Parathyroid adenoma (tissue), 2 donors: ENCODE data around the gene CDC27.
"Not testable (repeated sequence)": the region's sequence is repeated elsewhere in the genome, so short reads cannot be mapped to it uniquely, and the experiment has no call there.

Experiments used
- H2AFZ ChIP-seq: fragments of 300-600 bp; sonication (generic); one replicate; pipeline ENCODE4 v1.7.0; 2017; ENCODE audit warnings: antibody characterized with exemption, mild to moderate bottlenecking
- H3K27ac ChIP-seq: fragments of 300-600 bp; sonication (generic); one replicate; pipeline ENCODE4 v1.7.0; 2017
- H3K27me3 ChIP-seq: fragments of 300-600 bp; sonication (generic); one replicate; pipeline ENCODE4 v1.7.0; 2017; ENCODE audit warnings: low read length; ENCODE audit not compliant: control insufficient read depth, insufficient read depth
- H3K36me3 ChIP-seq: fragments of 300-600 bp; sonication (generic); one replicate; pipeline ENCODE4 v1.7.0; 2017; ENCODE audit warnings: low read length; ENCODE audit not compliant: control insufficient read depth, insufficient read depth
- H3K4me1 ChIP-seq: fragments of 300-600 bp; sonication (generic); one replicate; pipeline ENCODE4 v1.7.0; 2017; ENCODE audit warnings: control low read depth
- H3K4me2 ChIP-seq: fragments of 300-600 bp; sonication (generic); one replicate; pipeline ENCODE4 v1.7.0; 2017; ENCODE audit warnings: low read length
- H3K4me3 ChIP-seq: fragments of 300-600 bp; sonication (generic); one replicate; pipeline ENCODE4 v1.7.0; 2017; ENCODE audit warnings: low read depth, low read length
- H3K79me2 ChIP-seq: fragments of 300-600 bp; sonication (generic); one replicate; pipeline ENCODE4 v1.7.0; 2017; ENCODE audit warnings: control low read depth
- H3K9ac ChIP-seq: fragments of 300-600 bp; sonication (generic); one replicate; pipeline ENCODE4 v1.7.0; 2017; ENCODE audit warnings: mild to moderate bottlenecking
- H3K9me3 ChIP-seq: fragments of 300-600 bp; sonication (generic); one replicate; pipeline ENCODE4 v1.7.0; 2017; ENCODE audit warnings: low read length; ENCODE audit not compliant: control insufficient read depth
- TF ChIP-seq, protein P1 (sequence below): fragments of 300-600 bp; sonication (generic); IDR thresholded peaks from one replicate; pipeline ENCODE4 v1.7.0; 2017; ENCODE audit warnings: antibody characterized with exemption, mild to moderate bottlenecking
- donor health status: primary hyperparathyroidism.

Gene CDC27

GRCh38 chr17:47131761-47132160 is 57.3 kb downstream of the CDC27 start:
- Histone ChIP-seq H3K27me3 (no peaks in the 10 kb centered on the region), H3K4me1 (no peaks in the 10 kb centered on the region), H3K27ac (no peak overlapping the region), H2AFZ (no peak overlapping the region), H3K4me3 (no peak overlapping the region), H3K79me2 (no peaks in the 10 kb centered on the region), H3K36me3 (no peaks in the 10 kb centered on the region), H3K9ac (no peak overlapping the region), H3K4me2 (no peak overlapping the region), H3K9me3 (no peaks in the 10 kb centered on the region)
- TF ChIP-seq, protein P1, sequence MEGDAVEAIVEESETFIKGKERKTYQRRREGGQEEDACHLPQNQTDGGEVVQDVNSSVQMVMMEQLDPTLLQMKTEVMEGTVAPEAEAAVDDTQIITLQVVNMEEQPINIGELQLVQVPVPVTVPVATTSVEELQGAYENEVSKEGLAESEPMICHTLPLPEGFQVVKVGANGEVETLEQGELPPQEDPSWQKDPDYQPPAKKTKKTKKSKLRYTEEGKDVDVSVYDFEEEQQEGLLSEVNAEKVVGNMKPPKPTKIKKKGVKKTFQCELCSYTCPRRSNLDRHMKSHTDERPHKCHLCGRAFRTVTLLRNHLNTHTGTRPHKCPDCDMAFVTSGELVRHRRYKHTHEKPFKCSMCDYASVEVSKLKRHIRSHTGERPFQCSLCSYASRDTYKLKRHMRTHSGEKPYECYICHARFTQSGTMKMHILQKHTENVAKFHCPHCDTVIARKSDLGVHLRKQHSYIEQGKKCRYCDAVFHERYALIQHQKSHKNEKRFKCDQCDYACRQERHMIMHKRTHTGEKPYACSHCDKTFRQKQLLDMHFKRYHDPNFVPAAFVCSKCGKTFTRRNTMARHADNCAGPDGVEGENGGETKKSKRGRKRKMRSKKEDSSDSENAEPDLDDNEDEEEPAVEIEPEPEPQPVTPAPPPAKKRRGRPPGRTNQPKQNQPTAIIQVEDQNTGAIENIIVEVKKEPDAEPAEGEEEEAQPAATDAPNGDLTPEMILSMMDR: no peak

DNA sequence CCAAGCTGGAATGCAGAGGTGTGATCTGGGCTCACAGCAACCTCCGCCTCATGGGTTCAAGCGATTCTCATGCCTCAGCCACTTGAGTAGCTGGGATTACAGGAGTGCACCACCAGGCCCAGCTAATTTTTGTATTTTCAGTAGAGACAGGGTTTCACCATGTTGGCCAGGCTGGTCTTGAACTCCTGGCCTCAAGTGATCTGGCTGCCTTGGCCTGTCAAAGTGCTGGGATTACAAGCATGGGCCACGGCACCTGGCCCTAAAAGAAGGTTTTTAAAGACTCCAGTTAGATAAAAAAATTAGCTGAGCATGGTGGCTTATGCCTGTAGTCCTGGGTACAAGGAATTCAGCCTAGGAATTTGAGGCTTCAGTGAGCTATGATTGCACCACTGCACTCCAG is 62.3 kb downstream of the CDC27 start:
- not testable (repeated sequence) for H3K4me3 ChIP-seq, H3K4me2 ChIP-seq, H3K9me3 ChIP-seq, H2AFZ ChIP-seq, H3K9ac ChIP-seq, H3K36me3 ChIP-seq, H3K27ac ChIP-seq, H3K79me2 ChIP-seq, H3K4me1 ChIP-seq, H3K27me3 ChIP-seq

DNA sequence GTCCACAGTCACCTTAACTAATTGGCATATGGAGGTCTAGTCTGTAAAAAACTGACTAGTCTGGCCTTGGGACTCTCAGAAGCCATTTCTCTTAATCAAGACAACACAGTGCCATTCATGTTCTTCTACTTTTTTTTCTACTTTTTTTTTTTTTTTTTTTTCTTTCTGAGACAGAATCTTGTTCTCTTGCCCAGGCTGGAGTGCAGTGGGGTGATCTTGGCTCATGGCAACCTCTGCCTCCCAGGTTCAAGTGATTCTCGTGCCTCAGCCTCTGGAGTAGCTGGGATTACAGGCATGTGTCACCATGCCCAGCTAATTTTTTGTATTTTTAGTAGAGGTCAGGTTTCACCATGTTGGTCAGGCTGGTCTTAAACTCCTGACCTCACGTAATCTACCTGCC is 65.8 kb downstream of the CDC27 start:
- H3K9me3 ChIP-seq, H3K36me3 ChIP-seq, H3K27me3 ChIP-seq, H2AFZ ChIP-seq, H3K79me2 ChIP-seq, H3K4me2 ChIP-seq, H3K27ac ChIP-seq, H3K9ac ChIP-seq, H3K4me3 ChIP-seq, H3K4me1 ChIP-seq: not testable (repeated sequence)

GRCh38 chr17:47120521-47121095 is 68.5 kb downstream of the CDC27 start:
- Histone ChIP-seq H3K4me1 (no peaks in the 10 kb centered on the region), H3K4me3 (no peak overlapping the region), H3K4me2 (no peak overlapping the region), H3K9ac (no peak overlapping the region), H3K27ac (no peak overlapping the region), H3K9me3 (no peaks in the 10 kb centered on the region), H3K36me3 (no peaks in the 10 kb centered on the region), H3K79me2 (no peaks in the 10 kb centered on the region), H3K27me3 (no peaks in the 10 kb centered on the region), H2AFZ (no peak overlapping the region)
- TF ChIP-seq, protein P1: no peak

DNA sequence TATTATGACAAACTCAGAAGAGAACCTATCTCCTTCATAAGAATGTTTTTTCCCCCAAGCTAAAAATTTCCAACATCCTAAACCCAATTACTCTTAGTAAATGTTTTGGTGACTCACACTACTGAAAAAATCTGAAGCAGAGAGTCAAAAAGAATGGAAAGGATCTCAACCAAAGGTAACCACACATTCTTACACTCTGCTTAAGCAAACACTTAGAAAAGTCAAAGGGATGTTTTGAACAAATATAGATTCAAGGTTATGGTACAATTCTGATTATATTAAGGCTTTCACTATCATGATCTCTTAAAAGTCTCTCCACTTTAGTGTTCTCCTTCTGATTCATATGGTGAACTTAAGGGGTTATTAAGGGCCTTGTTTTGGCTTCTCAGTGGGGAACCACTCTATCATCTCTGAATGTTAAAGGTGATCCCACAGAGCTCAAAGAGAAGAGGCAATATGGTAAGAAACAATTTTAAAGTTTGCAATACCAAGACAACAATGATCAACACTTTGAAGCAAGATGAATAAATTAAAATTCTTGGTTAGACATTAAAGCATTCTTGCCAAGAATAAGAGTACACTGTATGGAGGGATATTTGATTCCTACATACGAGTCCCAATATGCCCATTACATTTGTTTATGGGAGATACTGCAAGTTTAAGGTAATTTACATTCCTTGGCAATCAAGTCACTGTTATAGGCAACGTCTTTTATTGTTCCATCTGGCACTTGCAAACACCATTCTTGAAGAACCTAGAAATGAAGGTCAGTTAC is 69.2 kb downstream of the CDC27 start:
- TF ChIP-seq, protein P1: no peak
- no peak overlapping the region for H2AFZ ChIP-seq
- no peak overlapping the region for H3K4me2 ChIP-seq
- no peak overlapping the region for H3K9ac ChIP-seq
- H3K9me3 ChIP-seq: no peaks in the 10 kb centered on the region
- no peaks in the 10 kb centered on the region for H3K4me1 ChIP-seq
- no peak overlapping the region for H3K27ac ChIP-seq
- H3K4me3 ChIP-seq: no peak overlapping the region
- no peaks in the 10 kb centered on the region for H3K36me3 ChIP-seq
- no peaks in the 10 kb centered on the region for H3K79me2 ChIP-seq
- no peaks in the 10 kb centered on the region for H3K27me3 ChIP-seq
